ENCODE results near the gene BLMH.
A peak's percentile ranks its signal among the peaks of the same experiment; 100 is the strongest.

The BLMH gene

GRCh38 chr17:30302241-30302640 is 10.5 kb upstream of the BLMH start:
- Histone ChIP-seq H3K9ac (ENCODE audit: low read depth, low read length) (no peak overlapping the region), H3K27me3 (ENCODE audit: control insufficient read depth, insufficient read depth, low read length) (no peaks in the 10 kb centered on the region), H3K4me1 (ENCODE audit: control insufficient read depth, insufficient read depth, low read length) (no peaks in the 10 kb centered on the region), H3K4me3 (ENCODE audit: low read depth, low read length) (no peak overlapping the region), H3K36me3 (ENCODE audit: control insufficient read depth, insufficient read depth, low read length) (no peaks in the 10 kb centered on the region), H3K9me3 (ENCODE audit: control insufficient read depth, insufficient read depth, low read length) (no peaks in the 10 kb centered on the region)

DNA sequence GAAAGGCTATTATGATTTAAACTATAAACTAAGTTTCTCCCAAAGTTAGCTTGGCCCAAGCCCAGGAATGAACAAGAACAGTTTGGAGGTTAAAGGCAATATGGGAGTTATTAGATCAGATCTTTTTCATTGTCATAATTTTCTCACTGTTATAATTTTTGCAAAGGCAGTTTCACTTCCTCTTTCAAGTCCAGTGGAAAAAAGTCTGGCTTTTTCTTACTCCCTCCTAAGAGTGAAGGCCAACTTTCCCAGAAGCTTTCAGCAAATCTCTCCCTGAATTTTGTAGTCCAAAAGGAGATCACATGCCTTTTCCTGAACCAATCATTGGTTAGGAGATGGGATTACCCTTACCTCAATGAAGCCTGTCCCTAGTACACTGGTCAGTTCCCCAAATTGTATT is 9.1 kb upstream of the BLMH start:
- no peaks in the 10 kb centered on the region for H3K36me3 ChIP-seq (ENCODE audit: control insufficient read depth, insufficient read depth, low read length)
- H3K4me3 ChIP-seq (ENCODE audit: low read depth, low read length), result no peak overlapping the region
- H3K27me3 ChIP-seq (ENCODE audit: control insufficient read depth, insufficient read depth, low read length), result no peaks in the 10 kb centered on the region
- H3K4me1 ChIP-seq (ENCODE audit: control insufficient read depth, insufficient read depth, low read length), result no peaks in the 10 kb centered on the region
- no peaks in the 10 kb centered on the region for H3K9me3 ChIP-seq (ENCODE audit: control insufficient read depth, insufficient read depth, low read length)
- H3K9ac ChIP-seq (ENCODE audit: low read depth, low read length), result no peak overlapping the region

- no peaks in the 10 kb centered on the region for H3K4me1 ChIP-seq (ENCODE audit: control insufficient read depth, insufficient read depth, low read length)
- no peak overlapping the region for H3K4me3 ChIP-seq (ENCODE audit: low read depth, low read length)
- no peaks in the 10 kb centered on the region for H3K27me3 ChIP-seq (ENCODE audit: control insufficient read depth, insufficient read depth, low read length)
Observed at GRCh38 chr17:30299000-30299399, 7.3 kb upstream of the BLMH start.

DNA sequence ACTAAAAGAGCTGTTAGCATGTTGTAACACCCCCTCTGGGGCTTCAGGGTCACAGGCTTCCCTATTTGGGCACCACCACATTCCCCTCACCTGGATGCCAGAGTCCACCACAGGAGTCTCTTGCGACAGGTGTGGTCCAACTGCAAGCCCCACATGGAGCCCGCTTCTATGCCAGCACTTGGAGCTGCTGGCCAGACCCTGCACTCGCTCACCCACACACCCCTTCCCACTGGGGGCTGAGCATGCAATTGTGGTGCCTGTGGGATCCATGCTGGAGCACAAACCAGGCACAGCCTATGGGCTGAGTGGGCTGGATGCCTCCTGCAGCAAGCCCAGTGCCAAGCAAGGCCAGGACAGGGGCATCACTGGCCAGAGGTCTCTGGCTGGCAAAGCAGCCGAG is 6.0 kb upstream of the BLMH start:
- no peaks in the 10 kb centered on the region for H3K36me3 ChIP-seq (ENCODE audit: control insufficient read depth, insufficient read depth, low read length)
- no peaks in the 10 kb centered on the region for H3K9me3 ChIP-seq (ENCODE audit: control insufficient read depth, insufficient read depth, low read length)
- H3K4me3 ChIP-seq (ENCODE audit: low read depth, low read length), result no peak overlapping the region
- H3K9ac ChIP-seq (ENCODE audit: low read depth, low read length), result no peak overlapping the region
- H3K4me1 ChIP-seq (ENCODE audit: control insufficient read depth, insufficient read depth, low read length), result no peaks in the 10 kb centered on the region
- H3K27me3 ChIP-seq (ENCODE audit: control insufficient read depth, insufficient read depth, low read length), result peaks cover 6% of the 10 kb centered on the region

More at GRCh38 chr17:30299000-30299399, 7.3 kb upstream of the BLMH start:
- Histone ChIP-seq H3K36me3 (ENCODE audit: control insufficient read depth, insufficient read depth, low read length) (no peaks in the 10 kb centered on the region), H3K9me3 (ENCODE audit: control insufficient read depth, insufficient read depth, low read length) (no peaks in the 10 kb centered on the region), H3K9ac (ENCODE audit: low read depth, low read length) (no peak overlapping the region)

- Histone ChIP-seq H3K9me3 (ENCODE audit: control insufficient read depth, insufficient read depth, low read length) (no peaks in the 10 kb centered on the region), H3K4me1 (ENCODE audit: control insufficient read depth, insufficient read depth, low read length) (no peaks in the 10 kb centered on the region), H3K36me3 (ENCODE audit: control insufficient read depth, insufficient read depth, low read length) (no peaks in the 10 kb centered on the region), H3K27me3 (ENCODE audit: control insufficient read depth, insufficient read depth, low read length) (peaks cover 10% of the 10 kb centered on the region), H3K9ac (ENCODE audit: low read depth, low read length) (no peak overlapping the region), H3K4me3 (ENCODE audit: low read depth, low read length) (no peak overlapping the region)
Observed at GRCh38 chr17:30296499-30297080, 4.8 kb upstream of the BLMH start.

GRCh38 chr17:30292286-30292858 is 628 bp upstream of the BLMH start:
- peak overlapping the region; percentile 74 for H3K9ac ChIP-seq (ENCODE audit: low read depth, low read length)
- H3K9me3 ChIP-seq (ENCODE audit: control insufficient read depth, insufficient read depth, low read length), result no peaks in the 10 kb centered on the region
- peak overlapping the region; percentile 80 for H3K4me3 ChIP-seq (ENCODE audit: low read depth, low read length)
- no peaks in the 10 kb centered on the region for H3K36me3 ChIP-seq (ENCODE audit: control insufficient read depth, insufficient read depth, low read length)
- H3K27me3 ChIP-seq (ENCODE audit: control insufficient read depth, insufficient read depth, low read length), result peaks cover 10% of the 10 kb centered on the region
- H3K4me1 ChIP-seq (ENCODE audit: control insufficient read depth, insufficient read depth, low read length), result peaks cover 6% of the 10 kb centered on the region

GRCh38 chr17:30290696-30291542 is 825 bp downstream of the BLMH start:
- H3K27me3 ChIP-seq (ENCODE audit: control insufficient read depth, insufficient read depth, low read length), result peaks cover 10% of the 10 kb centered on the region
- H3K36me3 ChIP-seq (ENCODE audit: control insufficient read depth, insufficient read depth, low read length), result peaks cover 2% of the 10 kb centered on the region
- peaks cover 6% of the 10 kb centered on the region for H3K4me1 ChIP-seq (ENCODE audit: control insufficient read depth, insufficient read depth, low read length)
- H3K9ac ChIP-seq (ENCODE audit: low read depth, low read length), result peak overlapping the region; percentile 94
- no peaks in the 10 kb centered on the region for H3K9me3 ChIP-seq (ENCODE audit: control insufficient read depth, insufficient read depth, low read length)
- peak overlapping the region; percentile 92 for H3K4me3 ChIP-seq (ENCODE audit: low read depth, low read length)

GRCh38 chr17:30290077-30290476 is 1.7 kb downstream of the BLMH start:
- H3K4me3 ChIP-seq (ENCODE audit: low read depth, low read length), result no peak overlapping the region
- H3K36me3 ChIP-seq (ENCODE audit: control insufficient read depth, insufficient read depth, low read length), result peaks cover 10% of the 10 kb centered on the region
- H3K9me3 ChIP-seq (ENCODE audit: control insufficient read depth, insufficient read depth, low read length), result no peaks in the 10 kb centered on the region
- no peak overlapping the region for H3K9ac ChIP-seq (ENCODE audit: low read depth, low read length)
- peaks cover 10% of the 10 kb centered on the region for H3K27me3 ChIP-seq (ENCODE audit: control insufficient read depth, insufficient read depth, low read length)
- H3K4me1 ChIP-seq (ENCODE audit: control insufficient read depth, insufficient read depth, low read length), result peaks cover 6% of the 10 kb centered on the region

DNA sequence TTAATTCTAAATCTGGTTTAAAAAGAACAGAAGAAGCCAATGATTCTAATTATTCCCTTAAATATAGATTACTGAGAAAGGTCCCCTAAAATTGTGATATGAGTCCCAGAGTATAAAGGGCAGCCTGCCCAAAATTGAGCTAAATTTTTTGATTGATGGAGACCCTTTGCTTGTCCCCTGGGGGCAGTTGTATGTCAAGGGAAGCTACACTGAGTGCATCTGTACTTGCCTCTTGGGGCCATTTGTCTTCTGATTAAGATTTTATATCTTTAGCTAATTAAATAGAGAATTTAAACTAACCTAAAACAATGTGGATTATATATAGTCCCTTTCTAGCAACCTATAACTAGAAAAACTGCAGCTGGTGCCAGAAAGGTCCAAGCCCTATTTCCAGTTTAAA is 12.6 kb downstream of the BLMH start:
- no peak overlapping the region for H3K9ac ChIP-seq (ENCODE audit: low read depth, low read length)
- H3K4me1 ChIP-seq (ENCODE audit: control insufficient read depth, insufficient read depth, low read length), result no peaks in the 10 kb centered on the region
- H3K36me3 ChIP-seq (ENCODE audit: control insufficient read depth, insufficient read depth, low read length), result peaks cover 9% of the 10 kb centered on the region
- no peak overlapping the region for H3K4me3 ChIP-seq (ENCODE audit: low read depth, low read length)
- H3K9me3 ChIP-seq (ENCODE audit: control insufficient read depth, insufficient read depth, low read length), result no peaks in the 10 kb centered on the region
- no peaks in the 10 kb centered on the region for H3K27me3 ChIP-seq (ENCODE audit: control insufficient read depth, insufficient read depth, low read length)

DNA sequence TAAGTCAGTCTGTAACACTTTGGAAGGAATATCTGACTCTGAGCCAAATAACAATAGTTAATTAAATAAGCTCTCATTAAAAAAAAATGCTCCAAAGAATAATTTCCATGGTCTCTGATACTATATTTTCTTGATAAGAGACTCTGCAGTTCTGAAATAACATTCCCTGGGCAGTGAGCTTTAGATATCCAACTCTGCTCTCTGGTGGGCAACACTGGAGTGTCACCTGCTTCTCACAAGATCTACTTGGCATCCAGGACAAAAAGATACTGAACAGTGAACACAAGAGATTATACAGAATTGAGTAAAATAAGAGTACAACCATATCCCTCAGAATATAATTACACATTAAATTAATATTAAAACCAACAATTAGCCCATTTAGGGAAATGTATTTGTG is 13.7 kb downstream of the BLMH start:
- Histone ChIP-seq H3K36me3 (ENCODE audit: control insufficient read depth, insufficient read depth, low read length) (peaks cover 6% of the 10 kb centered on the region), H3K4me1 (ENCODE audit: control insufficient read depth, insufficient read depth, low read length) (no peaks in the 10 kb centered on the region), H3K9me3 (ENCODE audit: control insufficient read depth, insufficient read depth, low read length) (no peaks in the 10 kb centered on the region), H3K9ac (ENCODE audit: low read depth, low read length) (no peak overlapping the region), H3K27me3 (ENCODE audit: control insufficient read depth, insufficient read depth, low read length) (no peaks in the 10 kb centered on the region), H3K4me3 (ENCODE audit: low read depth, low read length) (no peak overlapping the region)

DNA sequence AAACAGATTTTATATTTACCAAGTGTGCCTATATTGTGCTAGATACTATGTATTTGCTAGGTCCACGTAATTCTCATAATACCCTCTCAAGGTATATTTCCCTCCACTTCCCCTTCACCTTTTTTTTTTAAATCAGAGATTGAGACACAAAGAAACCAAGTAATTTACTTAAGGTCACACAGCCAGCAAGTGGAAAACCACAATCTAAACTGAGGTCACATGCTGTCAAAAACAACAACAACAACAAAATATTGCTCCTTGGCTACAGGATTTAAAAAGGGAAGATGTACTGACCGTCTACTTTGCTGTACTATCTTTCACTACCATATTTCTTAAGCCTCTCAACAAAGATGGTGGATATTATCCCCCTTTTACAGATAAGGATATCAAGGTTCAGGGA is 15.8 kb downstream of the BLMH start:
- Histone ChIP-seq H3K4me1 (ENCODE audit: control insufficient read depth, insufficient read depth, low read length) (peaks cover 4% of the 10 kb centered on the region), H3K9me3 (ENCODE audit: control insufficient read depth, insufficient read depth, low read length) (no peaks in the 10 kb centered on the region), H3K9ac (ENCODE audit: low read depth, low read length) (no peak overlapping the region), H3K4me3 (ENCODE audit: low read depth, low read length) (no peak overlapping the region), H3K36me3 (ENCODE audit: control insufficient read depth, insufficient read depth, low read length) (peaks cover 15% of the 10 kb centered on the region), H3K27me3 (ENCODE audit: control insufficient read depth, insufficient read depth, low read length) (no peaks in the 10 kb centered on the region)

DNA sequence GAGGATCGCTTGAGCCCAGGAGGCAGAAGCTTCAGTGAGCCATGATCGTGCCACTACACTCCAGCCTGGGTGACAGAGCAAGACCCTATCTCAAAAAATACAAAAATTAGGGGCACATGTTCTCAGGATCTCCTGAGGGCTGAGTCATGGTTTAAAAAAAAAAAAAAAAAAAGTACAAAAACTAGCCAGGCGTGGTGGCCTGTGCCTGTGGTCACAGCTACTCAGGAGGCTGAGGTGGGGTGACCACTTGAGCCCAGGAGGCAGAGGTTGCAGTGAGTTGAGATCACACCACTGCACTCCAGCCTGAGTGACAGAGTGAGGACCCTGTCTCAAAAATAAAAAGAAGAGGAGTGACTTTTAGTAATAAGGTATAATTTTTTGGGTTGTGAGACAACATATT is 16.9 kb downstream of the BLMH start:
- no peak overlapping the region for H3K9ac ChIP-seq (ENCODE audit: low read depth, low read length)

More for the DNA sequence above, 16.9 kb downstream of the BLMH start:
- Histone ChIP-seq H3K27me3 (ENCODE audit: control insufficient read depth, insufficient read depth, low read length) (no peaks in the 10 kb centered on the region), H3K4me1 (ENCODE audit: control insufficient read depth, insufficient read depth, low read length) (peaks cover 4% of the 10 kb centered on the region), H3K9me3 (ENCODE audit: control insufficient read depth, insufficient read depth, low read length) (no peaks in the 10 kb centered on the region), H3K4me3 (ENCODE audit: low read depth, low read length) (no peak overlapping the region), H3K36me3 (ENCODE audit: control insufficient read depth, insufficient read depth, low read length) (peaks cover 14% of the 10 kb centered on the region)
